ENCODE results near the gene ARID1B. TPM values are rescaled to one million over a fixed set of nuclear protein-coding genes. Genes with fewer than 3 reads are reported as not detected.

ARID1B gene
- total RNA-seq, 1 experiment from 2014 or later: 91.7 TPM

GRCh38 chr6:157219201-157220200 is 442.3 kb downstream of the ARID1B start:
- TF ChIP-seq CTCF (IDR thresholded peaks at IDR 0.05) (no peak), POLR2AphosphoS5 (IDR thresholded peaks at IDR 0.05; ENCODE audit: low read depth, low read length) (no peak), SIN3A (IDR thresholded peaks at IDR 0.05; ENCODE audit: borderline replicate concordance, insufficient read depth, low read depth, low read length) (no peak), TCF7L2 (IDR thresholded peaks at IDR 0.05; ENCODE audit: low read depth, low read length) (no peak), REST (IDR thresholded peaks at IDR 0.05; ENCODE audit: insufficient read depth in 1 of 2, low read depth in 2 of 2, low read length in 1 of 2) (no peak)
- in situ Hi-C loops (cut with HindIII; ENCODE audit: low pct_unique_long_range_greater_than_20kb, low sequenced_read_pairs): no loop called here
- H3K27ac ChIP-seq (ENCODE audit: low read length): no peak overlapping the region
- H3K36me3 ChIP-seq (ENCODE audit: control insufficient read depth, insufficient read depth, low read length): no peaks in the 10 kb centered on the region
- no TSS peak for BruUV-seq (replicated peaks)
- DNase-seq (ENCODE audit: low read depth, low spot score) (no peak), ATAC-seq (0 out of 2 replicates have a peak, but pooled peaks have one; percentile 8)
- no peaks in the 10 kb centered on the region for H3K27me3 ChIP-seq (ENCODE audit: control insufficient read depth, insufficient read depth, low read length)
- intact Hi-C loops (cut with micrococcal nuclease; ENCODE audit: unreplicated experiment): no loop called here
- peaks cover 3% of the 10 kb centered on the region; the same call in 1 of the 2 replicates for H3K4me1 ChIP-seq (ENCODE audit: control insufficient read depth, insufficient read depth, low read length)
- CTCF ChIA-PET: interaction anchor here (0.6 kb wide), 1 partner anchor 17 kb away, joined by 3 read pairs; no protein-coding TSS in a partner anchor
- H3K4me3 ChIP-seq (ENCODE audit: low read depth in 2 of 2, low read length in 2 of 2): no peak overlapping the region
- POLR2A ChIA-PET: interaction anchor here (0.6 kb wide), 1 partner anchor 195 kb away, joined by 7 read pairs; no protein-coding TSS in a partner anchor
- no peaks in the 10 kb centered on the region for H3K9me3 ChIP-seq (ENCODE audit: control insufficient read depth, insufficient read depth, low read depth, low read length)

- Histone ChIP-seq H3K4me1 (ENCODE audit: control insufficient read depth, insufficient read depth, low read length) (peaks cover 3% of the 10 kb centered on the region; the same call in 1 of the 2 replicates), H3K9me3 (ENCODE audit: control insufficient read depth, insufficient read depth, low read depth, low read length) (no peaks in the 10 kb centered on the region), H3K27me3 (ENCODE audit: control insufficient read depth, insufficient read depth, low read length) (no peaks in the 10 kb centered on the region), H3K36me3 (ENCODE audit: control insufficient read depth, insufficient read depth, low read length) (no peaks in the 10 kb centered on the region), H3K27ac (ENCODE audit: low read length) (peak overlapping the region; percentile 78; the same call in 1 of the 2 replicates), H3K4me3 (ENCODE audit: low read depth in 2 of 2, low read length in 2 of 2) (peak overlapping the region; percentile 37 to 66)
- ATAC-seq (no peak), DNase-seq (ENCODE audit: low read depth, low spot score) (no peak)
- ChIA-PET POLR2A (no interaction called here), CTCF (no interaction called here)
- in situ Hi-C loops (cut with HindIII; ENCODE audit: low pct_unique_long_range_greater_than_20kb, low sequenced_read_pairs): no loop called here
- TF ChIP-seq CTCF (IDR thresholded peaks at IDR 0.05): no peak
- no peak for TF ChIP-seq POLR2AphosphoS5 (IDR thresholded peaks at IDR 0.05; ENCODE audit: low read depth, low read length)
- no peak for TF ChIP-seq SIN3A (IDR thresholded peaks at IDR 0.05; ENCODE audit: borderline replicate concordance, insufficient read depth, low read depth, low read length)
- TF ChIP-seq TCF7L2 (IDR thresholded peaks at IDR 0.05; ENCODE audit: low read depth, low read length): no peak
- TF ChIP-seq REST (IDR thresholded peaks at IDR 0.05; ENCODE audit: insufficient read depth in 1 of 2, low read depth in 2 of 2, low read length in 1 of 2): no peak
- BruUV-seq (replicated peaks): no TSS peak
- intact Hi-C loops (cut with micrococcal nuclease; ENCODE audit: unreplicated experiment): no loop called here
Measured at GRCh38 chr6:157220485-157220884, 443.3 kb downstream of the ARID1B start.
